Measurements from ENCODE around the gene UPK3BL2.
A peak's percentile ranks its signal among the peaks of the same experiment; 100 is the strongest.
"Not testable (repeated sequence)": the region's sequence is repeated elsewhere in the genome, so short reads cannot be mapped to it uniquely, and the experiment has no call there.

Gene UPK3BL2

GRCh38 chr7:102527822-102528793, 15.4 kb downstream of the UPK3BL2 start:
- not testable (repeated sequence) for DNase-seq

- not testable (repeated sequence) for DNase-seq
Measured at GRCh38 chr7:102527182-102527581, 16.3 kb downstream of the UPK3BL2 start.

- not testable (repeated sequence) for DNase-seq
Measured at GRCh38 chr7:102524803-102525202, 18.7 kb downstream of the UPK3BL2 start.

- not testable (repeated sequence) for DNase-seq
Measured at GRCh38 chr7:102520797-102521196, 22.7 kb downstream of the UPK3BL2 start.

- DNase-seq, result peak; percentile 45
Measured at GRCh38 chr7:102517550-102518147, 25.8 kb downstream of the UPK3BL2 start, which contains the start of gene RASA4B. Gene RASA4B (minus strand): TSS chr7:102517777. CDS start chr7:102517710, 67 bp downstream.

- not testable (repeated sequence) for DNase-seq
Measured at GRCh38 chr7:102516951-102517350, 26.5 kb downstream of the UPK3BL2 start.

- DNase-seq, result not testable (repeated sequence)
Measured at GRCh38 chr7:102515889-102516288, 27.6 kb downstream of the UPK3BL2 start.

GRCh38 chr7:102514881-102515721, 28.4 kb downstream of the UPK3BL2 start:
- DNase-seq, result not testable (repeated sequence)

- peak; percentile 34 for DNase-seq
Measured at GRCh38 chr7:102512642-102513221, 30.8 kb downstream of the UPK3BL2 start.

- not testable (repeated sequence) for DNase-seq
Measured at GRCh38 chr7:102511860-102512522, 31.5 kb downstream of the UPK3BL2 start.

GRCh38 chr7:102510575-102510974, 32.9 kb downstream of the UPK3BL2 start:
- not testable (repeated sequence) for DNase-seq

GRCh38 chr7:102507410-102508088, 35.9 kb downstream of the UPK3BL2 start:
- DNase-seq, result not testable (repeated sequence)

- DNase-seq, result not testable (repeated sequence)
Measured at GRCh38 chr7:102505298-102506185, 38.0 kb downstream of the UPK3BL2 start.

- not testable (repeated sequence) for DNase-seq
Measured at GRCh38 chr7:102503141-102503540, 40.4 kb downstream of the UPK3BL2 start.

- not testable (repeated sequence) for DNase-seq
Measured at GRCh38 chr7:102498321-102498720, 45.2 kb downstream of the UPK3BL2 start.

- DNase-seq, result not testable (repeated sequence)
Measured at GRCh38 chr7:102497308-102497707, 46.2 kb downstream of the UPK3BL2 start.

GRCh38 chr7:102496861-102497260, 46.6 kb downstream of the UPK3BL2 start:
- DNase-seq, result peak; percentile 2

GRCh38 chr7:102494473-102495149, 48.9 kb downstream of the UPK3BL2 start:
- not testable (repeated sequence) for DNase-seq

- DNase-seq, result not testable (repeated sequence)
Measured at GRCh38 chr7:102494026-102494425, 49.5 kb downstream of the UPK3BL2 start.
